NCI-H526 (cell line): ENCODE data around the gene ARHGAP42.

Experiments used
- DNase-seq, 2 experiments: peaks; one replicate each; lab custom pipeline; 2025; lab: John Stamatoyannopoulos, UW

The ARHGAP42 gene

GRCh38 chr11:101022256-101022655, 335.2 kb downstream of the ARHGAP42 start:
- no peak for DNase-seq

- DNase-seq: no peak
Measured at GRCh38 chr11:101028644-101029043, 341.6 kb downstream of the ARHGAP42 start.

DNA sequence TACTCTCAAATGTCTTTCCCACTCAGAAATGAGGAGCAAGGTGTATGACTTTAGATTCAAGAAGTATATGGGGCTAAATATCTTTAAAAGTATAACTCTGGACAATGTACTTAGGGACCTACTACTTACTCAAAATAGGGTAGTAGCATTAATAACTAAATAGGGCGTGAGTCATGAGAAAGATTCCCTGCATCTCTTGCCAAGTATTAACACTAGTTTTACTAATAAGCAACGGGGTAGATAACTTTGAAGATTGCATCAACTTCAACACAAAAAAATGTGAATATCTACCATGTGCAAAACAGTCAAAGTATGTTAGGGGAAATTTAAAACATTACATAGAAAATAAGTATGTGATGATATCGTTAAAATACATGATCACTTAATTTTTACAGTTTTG, 342.9 kb downstream of the ARHGAP42 start:
- no peak for DNase-seq

DNA sequence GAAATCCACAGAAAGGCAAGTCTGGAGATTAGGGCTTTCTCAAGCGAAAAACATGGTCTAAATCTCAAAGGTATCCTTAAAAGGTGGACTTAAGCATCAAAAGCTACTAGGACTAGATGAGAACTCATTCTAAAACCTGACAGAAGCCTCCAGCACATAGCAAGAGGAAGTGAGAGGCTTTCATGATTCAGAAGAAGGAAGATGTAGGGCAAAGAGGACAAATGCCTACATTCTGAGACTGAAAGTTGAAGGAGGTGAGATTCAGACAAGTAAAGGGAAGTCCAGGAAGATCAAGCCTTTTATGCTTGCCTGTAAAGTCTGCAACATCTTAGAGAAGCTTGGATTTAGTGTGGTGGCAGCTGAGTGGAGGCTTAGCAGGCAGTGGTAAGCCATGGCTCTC, 343.6 kb downstream of the ARHGAP42 start:
- no peak for DNase-seq

DNA sequence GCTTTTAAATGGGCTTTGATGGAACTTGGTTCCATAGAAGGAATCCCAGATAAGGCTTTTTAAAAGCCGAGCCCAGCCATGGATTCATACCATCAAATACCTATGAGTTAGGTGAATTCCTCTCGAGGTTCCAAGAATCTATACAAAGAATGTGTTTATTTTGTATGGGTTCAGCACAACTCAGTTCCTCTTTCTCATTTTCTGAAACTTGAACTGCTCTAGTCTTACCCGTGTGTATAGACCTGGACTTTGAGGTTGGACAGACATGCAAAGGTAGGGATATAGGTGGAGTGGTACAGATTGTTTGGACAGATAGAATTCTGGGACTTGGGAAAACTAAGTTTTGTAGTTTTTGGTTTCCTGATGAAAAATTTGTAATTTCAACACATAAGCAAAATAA, 344.6 kb downstream of the ARHGAP42 start:
- DNase-seq: no peak

- DNase-seq: no peak
Measured at GRCh38 chr11:101032991-101033390, 345.9 kb downstream of the ARHGAP42 start.

DNA sequence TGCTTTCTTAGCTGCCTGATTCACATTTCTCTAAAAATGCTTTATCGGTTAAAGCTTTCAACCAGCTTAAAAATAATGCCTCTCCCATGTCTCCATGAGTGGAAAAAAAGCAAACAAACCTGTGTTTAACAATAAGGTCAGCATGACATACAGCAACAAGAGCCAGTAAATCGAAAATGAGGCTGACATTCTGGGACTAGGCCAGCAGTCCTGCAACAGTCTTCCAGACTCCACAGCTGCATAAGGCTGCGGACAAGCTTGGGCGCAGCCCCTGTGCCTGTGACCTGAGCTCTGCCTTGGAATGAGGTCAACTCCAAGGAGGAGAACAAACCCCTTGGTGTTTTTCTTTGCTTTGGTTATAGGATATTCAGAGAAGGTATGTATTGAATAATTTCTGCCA, 347.0 kb downstream of the ARHGAP42 start:
- DNase-seq: no peak

- DNase-seq: no peak
Measured at GRCh38 chr11:101035872-101036271, 348.8 kb downstream of the ARHGAP42 start.
